ENCODE measurements around the gene IRF8. TPM values are rescaled to one million over a fixed set of nuclear protein-coding genes. Genes with fewer than 3 reads are reported as not detected.

IRF8 gene
- total RNA-seq, 1 experiment from 2014 or later: 0.28 TPM

DNA sequence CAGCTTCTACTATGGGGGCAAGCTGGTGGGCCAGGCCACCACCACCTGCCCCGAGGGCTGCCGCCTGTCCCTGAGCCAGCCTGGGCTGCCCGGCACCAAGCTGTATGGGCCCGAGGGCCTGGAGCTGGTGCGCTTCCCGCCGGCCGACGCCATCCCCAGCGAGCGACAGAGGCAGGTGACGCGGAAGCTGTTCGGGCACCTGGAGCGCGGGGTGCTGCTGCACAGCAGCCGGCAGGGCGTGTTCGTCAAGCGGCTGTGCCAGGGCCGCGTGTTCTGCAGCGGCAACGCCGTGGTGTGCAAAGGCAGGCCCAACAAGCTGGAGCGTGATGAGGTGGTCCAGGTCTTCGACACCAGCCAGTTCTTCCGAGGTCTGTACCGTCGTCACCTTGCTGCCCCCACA lies 19.5 kb downstream of the IRF8 start:
- H3K4me1 Mint-ChIP-seq: peaks cover 11 to 15% of the 10 kb centered on the region in 2 experiments
- no CpG with 5 or more reads among the region's 30 CpGs for WGBS (ENCODE audit: extremely low coverage, insufficient read length, low lambda C conversion rate)
- DNase-seq: no peak
- H3K23ac ChIP-seq (ENCODE audit: insufficient read length, low read depth, low read length): no peak overlapping the region
- no peaks in the 10 kb centered on the region for H3K9me3 ChIP-seq (ENCODE audit: control insufficient read depth, low read depth, low read length)
- H2BK12ac ChIP-seq (ENCODE audit: insufficient read length, low read depth, low read length): no peak overlapping the region
- no peaks in the 10 kb centered on the region; the same call in 1 of the 2 replicates for H3K27me3 ChIP-seq (ENCODE audit: insufficient read depth, low read length)
- no peaks in the 10 kb centered on the region; the same call in 1 of the 2 replicates for H3K4me1 ChIP-seq (ENCODE audit: insufficient read depth, low read length)
- no peaks in the 10 kb centered on the region for H3K36me3 Mint-ChIP-seq (ENCODE audit: insufficient read depth in 1 of 3, low read depth in 3 of 3)
- no peak overlapping the region for H2BK5ac ChIP-seq (ENCODE audit: insufficient read length, low read length)
- H3K9me3 Mint-ChIP-seq: no peaks in the 10 kb centered on the region
- H3K27me3 Mint-ChIP-seq (ENCODE audit: low read depth): no peaks in the 10 kb centered on the region; the same call in 1 of the 2 replicates
- H4K5ac ChIP-seq (ENCODE audit: insufficient read length, low read depth, low read length): no peak overlapping the region
- no peak overlapping the region for H3K4ac ChIP-seq (ENCODE audit: low read depth, low read length)
- no peak overlapping the region for H3T11ph ChIP-seq (ENCODE audit: low read length)
- no peak for TF ChIP-seq CTCF (conservative IDR thresholded peaks at IDR 0.05)
- H3K14ac ChIP-seq (ENCODE audit: insufficient read depth, low read length): no peak overlapping the region
- H2AFZ ChIP-seq (ENCODE audit: low read length): no peak overlapping the region
- H3K23me2 ChIP-seq (ENCODE audit: insufficient read length, low read depth, low read length, poor library complexity, severe bottlenecking): no peaks in the 10 kb centered on the region
- no peak overlapping the region for H3K4me3 Mint-ChIP-seq
- no peak overlapping the region for H3K4me2 ChIP-seq (ENCODE audit: insufficient read depth, insufficient read length, low read length)
- H3K79me1 ChIP-seq (ENCODE audit: insufficient read depth, low read depth, low read length, poor library complexity, severe bottlenecking): no peaks in the 10 kb centered on the region
- no peak overlapping the region for H3K56ac ChIP-seq (ENCODE audit: insufficient read length, low read depth, low read length)
- no peaks in the 10 kb centered on the region for H4K20me1 ChIP-seq (ENCODE audit: control insufficient read depth, insufficient read depth, insufficient read length)
- H4K91ac ChIP-seq (ENCODE audit: insufficient read length, low read depth, low read length): no peak overlapping the region
- no peak overlapping the region for H3K9ac ChIP-seq (ENCODE audit: extremely low read depth, insufficient read length, low read length)
- H3K18ac ChIP-seq (ENCODE audit: insufficient read length, low read depth, low read length): no peak overlapping the region
- no peak overlapping the region for H3K27ac Mint-ChIP-seq
- no peak overlapping the region for H3K27ac ChIP-seq (ENCODE audit: insufficient read length, low read depth, low read length)
- no peaks in the 10 kb centered on the region for H3K79me2 ChIP-seq (ENCODE audit: insufficient read depth, low read length)
- H2BK20ac ChIP-seq (ENCODE audit: low read depth, low read length, poor library complexity, severe bottlenecking): no peak overlapping the region
- no peak overlapping the region for H2AK5ac ChIP-seq (ENCODE audit: insufficient read length, low read length)
- H4K8ac ChIP-seq (replicated peaks; ENCODE audit: insufficient read length, low read depth, low read length): no peak overlapping the region
- no peak overlapping the region for H2BK120ac ChIP-seq (ENCODE audit: low read depth, low read length, poor library complexity, severe bottlenecking)
- no peak overlapping the region for H2BK15ac ChIP-seq (ENCODE audit: low read depth, low read length)

Data from H9 (cell line).